ENCODE measurements around the gene TMEM255A. TPM values are rescaled to one million over a fixed set of nuclear protein-coding genes. Genes with fewer than 3 reads are reported as not detected.

Gene TMEM255A
- total RNA-seq, 2 donors from 2014 or later, result 0.52 TPM; not detected in 1

DNA sequence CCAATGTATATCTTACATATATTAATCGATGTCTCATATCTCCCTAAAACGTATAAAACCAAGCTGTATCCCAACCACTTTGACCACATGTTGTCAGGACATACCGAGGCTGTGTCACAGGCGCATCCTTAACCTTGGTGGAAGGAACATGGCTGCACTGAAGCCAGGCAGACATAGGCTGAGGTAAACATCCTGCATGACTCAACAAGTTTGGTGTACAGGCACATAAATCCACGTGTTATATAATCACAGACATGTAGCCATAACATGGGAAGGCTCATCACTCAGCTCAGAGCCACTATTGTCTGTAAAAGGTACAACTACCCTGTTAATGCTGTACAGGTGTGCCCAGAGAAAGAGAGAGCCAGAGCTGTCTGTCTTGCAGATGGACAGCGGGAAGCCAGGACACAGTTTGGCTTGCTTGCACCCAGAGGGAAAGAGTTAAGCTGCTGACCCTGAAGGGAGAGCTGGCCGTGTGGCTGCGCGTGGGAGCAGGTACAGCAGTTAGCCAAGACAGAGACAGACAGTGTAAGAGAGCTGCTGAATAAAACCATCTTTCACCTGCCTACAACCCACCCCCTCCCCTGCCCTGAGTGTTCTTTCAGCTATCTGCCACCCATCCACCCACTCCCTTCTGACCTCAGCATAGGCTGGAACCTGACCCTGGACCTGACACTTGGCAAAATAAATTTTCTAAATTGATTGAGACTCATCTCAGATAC, 82.9 kb downstream of the TMEM255A start:
- no peaks in the 10 kb centered on the region for H3K9me3 ChIP-seq
- no peak overlapping the region for H3K27ac ChIP-seq
- no peak overlapping the region for H3K4me3 ChIP-seq
- DNase-seq, result no peak
- H3K36me3 ChIP-seq (replicated peaks in 1 of 2; ENCODE audit: insufficient read depth in 1 of 2, low read depth in 2 of 2), result no peaks in the 10 kb centered on the region
- no peak for TF ChIP-seq POLR2A (IDR thresholded peaks at IDR 0.05)
- TF ChIP-seq, protein P1, sequence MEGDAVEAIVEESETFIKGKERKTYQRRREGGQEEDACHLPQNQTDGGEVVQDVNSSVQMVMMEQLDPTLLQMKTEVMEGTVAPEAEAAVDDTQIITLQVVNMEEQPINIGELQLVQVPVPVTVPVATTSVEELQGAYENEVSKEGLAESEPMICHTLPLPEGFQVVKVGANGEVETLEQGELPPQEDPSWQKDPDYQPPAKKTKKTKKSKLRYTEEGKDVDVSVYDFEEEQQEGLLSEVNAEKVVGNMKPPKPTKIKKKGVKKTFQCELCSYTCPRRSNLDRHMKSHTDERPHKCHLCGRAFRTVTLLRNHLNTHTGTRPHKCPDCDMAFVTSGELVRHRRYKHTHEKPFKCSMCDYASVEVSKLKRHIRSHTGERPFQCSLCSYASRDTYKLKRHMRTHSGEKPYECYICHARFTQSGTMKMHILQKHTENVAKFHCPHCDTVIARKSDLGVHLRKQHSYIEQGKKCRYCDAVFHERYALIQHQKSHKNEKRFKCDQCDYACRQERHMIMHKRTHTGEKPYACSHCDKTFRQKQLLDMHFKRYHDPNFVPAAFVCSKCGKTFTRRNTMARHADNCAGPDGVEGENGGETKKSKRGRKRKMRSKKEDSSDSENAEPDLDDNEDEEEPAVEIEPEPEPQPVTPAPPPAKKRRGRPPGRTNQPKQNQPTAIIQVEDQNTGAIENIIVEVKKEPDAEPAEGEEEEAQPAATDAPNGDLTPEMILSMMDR (IDR thresholded peaks at IDR 0.05), result no peak
- H3K4me1 ChIP-seq, result no peaks in the 10 kb centered on the region
- WGBS, 2 donors, result 65 to 71% methylated on average over 6 to 7 of the region's 9 CpGs
- ATAC-seq, result no peak
- no peaks in the 10 kb centered on the region for H3K27me3 ChIP-seq
- intact Hi-C loops (cut with DNase I), result no loop called here

DNA sequence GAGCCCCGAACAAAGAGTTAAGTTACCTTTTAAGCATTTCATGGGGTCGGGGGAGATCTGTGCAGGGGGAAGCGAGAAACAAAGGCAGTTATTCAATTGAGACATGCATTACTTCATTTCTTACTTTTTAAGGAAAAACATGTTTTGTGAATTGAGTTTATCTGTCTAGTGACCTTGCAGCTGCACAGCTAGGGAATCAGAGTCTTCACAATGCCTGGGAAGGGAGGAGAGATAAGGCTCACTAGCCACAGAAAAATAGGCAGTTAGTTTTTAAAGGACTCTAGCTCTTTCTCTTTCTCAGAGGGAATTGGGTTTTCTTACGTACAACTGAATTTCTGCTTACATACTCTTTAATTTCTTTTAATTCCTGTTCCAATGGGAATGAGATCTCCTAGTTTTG, 86.9 kb downstream of the TMEM255A start:
- no peak for ATAC-seq
- H3K4me1 ChIP-seq, result no peaks in the 10 kb centered on the region
- no peak overlapping the region for H3K4me3 ChIP-seq
- no peak for TF ChIP-seq POLR2A (IDR thresholded peaks at IDR 0.05)
- TF ChIP-seq, protein P1 (IDR thresholded peaks at IDR 0.05), result no peak
- 94 to 95% methylated on average over 4 of the region's 4 CpGs for WGBS, 2 donors
- no peak overlapping the region for H3K27ac ChIP-seq
- intact Hi-C loops (cut with DNase I), result no loop called here
- DNase-seq, result no peak
- H3K27me3 ChIP-seq, result no peaks in the 10 kb centered on the region
- no peaks in the 10 kb centered on the region for H3K36me3 ChIP-seq (replicated peaks in 1 of 2; ENCODE audit: insufficient read depth in 1 of 2, low read depth in 2 of 2)
- no peaks in the 10 kb centered on the region for H3K9me3 ChIP-seq

DNA sequence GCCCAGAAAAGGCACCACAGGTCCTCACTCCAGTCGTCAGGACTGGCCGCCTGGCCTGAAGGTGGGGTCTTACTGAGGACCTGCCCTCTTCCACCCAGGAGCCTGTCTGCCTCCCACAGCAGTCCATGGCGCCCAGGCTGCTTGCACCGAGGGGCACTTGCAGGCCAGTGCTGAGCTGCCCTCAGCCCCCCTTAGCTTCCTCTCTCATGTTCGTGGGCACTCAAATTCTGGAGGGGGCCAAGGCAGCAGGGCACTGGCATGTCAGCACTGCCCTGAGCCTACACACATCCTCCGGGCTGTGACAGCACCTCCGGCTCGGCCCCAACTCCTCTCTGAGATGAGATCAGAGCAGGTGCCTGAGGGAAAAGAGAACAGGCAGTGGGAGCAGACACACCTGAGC, 87.9 kb downstream of the TMEM255A start:
- no peak overlapping the region for H3K27ac ChIP-seq
- no peaks in the 10 kb centered on the region for H3K9me3 ChIP-seq
- no peaks in the 10 kb centered on the region for H3K27me3 ChIP-seq
- ATAC-seq (no peak), DNase-seq (no peak)
- no peak for TF ChIP-seq POLR2A (IDR thresholded peaks at IDR 0.05)
- TF ChIP-seq, protein P1 (IDR thresholded peaks at IDR 0.05), result no peak
- 61 to 80% methylated on average over 1 to 3 of the region's 8 CpGs for WGBS, 2 donors
- no peaks in the 10 kb centered on the region for H3K4me1 ChIP-seq
- no peak overlapping the region for H3K4me3 ChIP-seq
- intact Hi-C loops (cut with DNase I), result no loop called here
- H3K36me3 ChIP-seq (replicated peaks in 1 of 2; ENCODE audit: insufficient read depth in 1 of 2, low read depth in 2 of 2), result no peaks in the 10 kb centered on the region

DNA sequence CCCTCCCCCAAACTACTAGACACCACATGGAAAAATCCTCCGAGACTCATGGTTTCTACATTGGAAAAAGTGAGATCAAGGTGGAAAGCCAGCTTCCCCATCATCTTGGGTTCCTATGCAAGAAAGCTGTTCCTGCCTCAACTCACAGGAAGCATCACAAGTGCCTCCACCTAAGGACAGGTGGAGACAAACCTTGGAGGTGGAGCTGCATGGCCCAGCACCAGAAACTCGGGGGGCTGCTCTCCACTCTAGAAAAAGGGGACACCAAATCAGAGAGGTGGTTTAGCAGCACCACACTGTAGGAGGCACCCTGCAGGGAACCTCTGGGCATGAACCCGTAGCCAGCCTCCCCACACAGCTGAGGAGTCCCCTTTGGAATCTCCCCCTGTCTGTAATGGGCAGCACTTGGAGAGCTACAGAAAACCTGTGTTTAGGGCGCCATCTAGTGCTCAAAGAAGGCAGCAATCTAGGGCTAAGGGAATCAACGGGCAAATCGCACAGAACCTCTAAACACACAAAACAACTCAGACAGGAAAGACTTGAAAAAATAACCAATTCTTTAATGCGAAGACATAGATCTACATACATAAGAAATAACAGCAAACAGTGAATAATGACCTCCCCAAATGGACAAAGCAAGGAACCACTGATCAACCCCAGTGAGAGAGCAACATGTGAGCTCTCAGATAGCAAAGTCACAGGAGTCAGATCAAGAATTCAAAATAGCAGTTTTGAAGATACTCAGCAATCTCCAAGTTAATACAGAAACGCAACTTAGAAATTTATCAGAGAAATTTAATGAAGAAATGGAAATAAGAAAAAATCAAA, 97.6 kb downstream of the TMEM255A start:
- ATAC-seq (no peak), DNase-seq (peak; percentile 54 to 73 (median 62))
- Histone ChIP-seq H3K4me3 (no peak overlapping the region), H3K27ac (no peak overlapping the region), H3K36me3 (replicated peaks in 1 of 2; ENCODE audit: insufficient read depth in 1 of 2, low read depth in 2 of 2) (no peaks in the 10 kb centered on the region), H3K27me3 (no peaks in the 10 kb centered on the region), H3K4me1 (no peaks in the 10 kb centered on the region), H3K9me3 (no peaks in the 10 kb centered on the region)
- WGBS, 2 donors, result 18 to 22% methylated on average over 6 to 8 of the region's 8 CpGs
- TF ChIP-seq, protein P1 (IDR thresholded peaks at IDR 0.05), result peak; percentile 44 to 69 (median 58)
- TF ChIP-seq POLR2A (IDR thresholded peaks at IDR 0.05), result no peak
- intact Hi-C loops (cut with DNase I), result no loop called here

Other genes with a start within 250 kb of the TMEM255A start
- not detected for gene RHOXF2B, start 233.8 kb downstream of the TMEM255A start, total RNA-seq
- not detected for gene RHOXF1, start 195.5 kb downstream of the TMEM255A start, total RNA-seq
- not detected for gene RHOXF2, start 152.8 kb downstream of the TMEM255A start, total RNA-seq
- 1 to 10 TPM; 6.9 to 9.6 TPM for gene ZBTB33, start 60.6 kb downstream of the TMEM255A start, total RNA-seq
- not detected for gene ATP1B4, start 50.6 kb upstream of the TMEM255A start, total RNA-seq
- gene LAMP2, start 157.8 kb upstream of the TMEM255A start, total RNA-seq, result 10 to 100 TPM; 33.6 to 67.7 TPM
- 10 to 100 TPM; 18.8 to 28.5 TPM for gene CUL4B, start 249.5 kb upstream of the TMEM255A start, total RNA-seq